NT2/D1 (cell line): ENCODE measurements around the gene MRPL34.

ENCODE experiments used
- DNase-seq: peaks from one replicate; pipeline ENCODE4 v3.0.0-alpha.2; 2011; ENCODE audit warnings: low read depth, low spot score
- H3K27me3 ChIP-seq: 2 replicates; pipeline ENCODE4 v1.6.0; 2011; ENCODE audit warnings: mild to moderate bottlenecking; ENCODE audit not compliant: insufficient read length, insufficient read depth
- H3K36me3 ChIP-seq: 2 replicates; pipeline ENCODE4 v1.6.1; 2011; ENCODE audit warnings: mild to moderate bottlenecking, low read length, mixed read lengths; ENCODE audit not compliant: insufficient read depth, insufficient read length
- H3K4me1 ChIP-seq: 2 replicates; pipeline ENCODE4 v1.5.1; 2011; ENCODE audit not compliant: insufficient read depth, insufficient read length
- H3K4me3 ChIP-seq: 2 replicates; pipeline ENCODE4 v1.5.1; 2011; ENCODE audit warnings: low read depth; ENCODE audit not compliant: insufficient read length
- H3K9ac ChIP-seq: 2 replicates; pipeline ENCODE4 v1.6.0; 2011; ENCODE audit warnings: low read depth; ENCODE audit not compliant: insufficient read length
- H3K9me3 ChIP-seq: 2 replicates; pipeline ENCODE4 v1.5.1; 2011; ENCODE audit warnings: mild to moderate bottlenecking, low read length; ENCODE audit not compliant: insufficient read depth
- SUZ12 ChIP-seq: IDR thresholded peaks from 2 replicates; pipeline ENCODE4 v1.6.1; 2011; ENCODE audit not compliant: insufficient read length, insufficient read depth; ENCODE audit errors: extremely low read depth
- YY1 ChIP-seq: IDR thresholded peaks from 2 replicates; pipeline ENCODE4 v1.6.1; 2011; ENCODE audit not compliant: insufficient read length, insufficient read depth
- ZNF274 ChIP-seq: IDR thresholded peaks from 2 replicates; pipeline ENCODE4 v1.6.1; 2011; ENCODE audit warnings: mild to moderate bottlenecking, low read depth, low read length

Gene MRPL34

GRCh38 chr19:17325881-17326594, 20.4 kb downstream of the MRPL34 start:
- Histone ChIP-seq H3K27me3 (no peaks in the 10 kb centered on the region), H3K4me3 (no peak overlapping the region), H3K9me3 (no peaks in the 10 kb centered on the region), H3K4me1 (peaks cover 31% of the 10 kb centered on the region), H3K36me3 (peaks cover 53% of the 10 kb centered on the region), H3K9ac (peak overlapping the region; percentile 47)
- TF ChIP-seq YY1: no peak
- TF ChIP-seq SUZ12: no peak
- TF ChIP-seq ZNF274: no peak
- no peak for DNase-seq

- Histone ChIP-seq H3K4me3 (peak overlapping the region; percentile 55), H3K4me1 (peaks cover 30% of the 10 kb centered on the region), H3K27me3 (no peaks in the 10 kb centered on the region), H3K9ac (peak overlapping the region; percentile 73), H3K9me3 (no peaks in the 10 kb centered on the region), H3K36me3 (peaks cover 52% of the 10 kb centered on the region)
- TF ChIP-seq SUZ12 (no peak), YY1 (no peak), ZNF274 (no peak)
- DNase-seq: no peak
These were observed 20.9 kb downstream of the MRPL34 start for GRCh38 chr19:17326595-17326966.

GRCh38 chr19:17327068-17327653, 21.5 kb downstream of the MRPL34 start:
- no peak for TF ChIP-seq YY1
- no peak for TF ChIP-seq SUZ12
- TF ChIP-seq ZNF274: no peak
- H3K9ac ChIP-seq: peak overlapping the region; percentile 73
- no peaks in the 10 kb centered on the region for H3K9me3 ChIP-seq
- H3K36me3 ChIP-seq: peaks cover 47% of the 10 kb centered on the region
- no peaks in the 10 kb centered on the region for H3K27me3 ChIP-seq
- H3K4me1 ChIP-seq: peaks cover 27% of the 10 kb centered on the region
- no peak for DNase-seq
- H3K4me3 ChIP-seq: peak overlapping the region; percentile 55

GRCh38 chr19:17327654-17328516, 22.2 kb downstream of the MRPL34 start:
- Histone ChIP-seq H3K36me3 (peaks cover 47% of the 10 kb centered on the region), H3K9me3 (peaks cover 4% of the 10 kb centered on the region; the same call in 1 of the 2 replicates), H3K9ac (peak overlapping the region; percentile 77), H3K4me1 (peaks cover 22% of the 10 kb centered on the region), H3K4me3 (peak overlapping the region; percentile 55), H3K27me3 (no peaks in the 10 kb centered on the region)
- no peak for DNase-seq
- TF ChIP-seq YY1 (no peak), SUZ12 (no peak), ZNF274 (no peak)

GRCh38 chr19:17328517-17329365, 23.1 kb downstream of the MRPL34 start:
- peaks cover 50% of the 10 kb centered on the region for H3K36me3 ChIP-seq
- H3K9ac ChIP-seq: peak overlapping the region; percentile 77
- peaks cover 27% of the 10 kb centered on the region for H3K4me1 ChIP-seq
- DNase-seq: no peak
- H3K27me3 ChIP-seq: no peaks in the 10 kb centered on the region
- TF ChIP-seq SUZ12 (no peak), ZNF274 (no peak), YY1 (no peak)
- H3K9me3 ChIP-seq: peaks cover 5% of the 10 kb centered on the region; the same call in 1 of the 2 replicates
- peak overlapping the region; percentile 55 for H3K4me3 ChIP-seq

- H3K9ac ChIP-seq: peak overlapping the region; percentile 77
- no peak for DNase-seq
These were observed 23.9 kb downstream of the MRPL34 start for GRCh38 chr19:17329366-17330261.

More at GRCh38 chr19:17329366-17330261, 23.9 kb downstream of the MRPL34 start:
- H3K4me3 ChIP-seq: peak overlapping the region; percentile 24
- peaks cover 23% of the 10 kb centered on the region for H3K4me1 ChIP-seq
- H3K27me3 ChIP-seq: no peaks in the 10 kb centered on the region
- H3K36me3 ChIP-seq: peaks cover 45% of the 10 kb centered on the region
- H3K9me3 ChIP-seq: peaks cover 5% of the 10 kb centered on the region; the same call in 1 of the 2 replicates
- TF ChIP-seq SUZ12 (no peak), ZNF274 (no peak), YY1 (no peak)
